Lung (tissue), 12 donors: ENCODE measurements around the gene COL6A1. TPM values are rescaled to one million over a fixed set of nuclear protein-coding genes. Genes with fewer than 3 reads are reported as not detected.

ENCODE experiments used
- ATAC-seq: fragments of 200-7000 bp; cut with Tn5 transposase; one replicate; pipeline ENCODE4 v1.9.1; 2020; ENCODE audit warnings: moderate number of reproducible peaks; ENCODE audit not compliant: insufficient read depth, low FRiP score
- DNase-seq, 3 donors: peaks; one replicate each; pipeline ENCODE4 v3.0.0-alpha.2; 2013 to 2017
- H3K27ac ChIP-seq, 2 donors: one replicate each; pipeline ENCODE4 v1.5.1; 2013; ENCODE audit warnings: mild to moderate bottlenecking in 2 of 2, moderate library complexity in 2 of 2, control low read depth in 1 of 2, inconsistent platforms in 1 of 2, low read depth in 1 of 2, low read length in 1 of 2
- H3K27me3 ChIP-seq, 3 donors: one replicate each; pipeline ENCODE4 v1.5.1; 2013; ENCODE audit warnings: low read length in 2 of 3; ENCODE audit not compliant: control insufficient read depth in 3 of 3, insufficient read depth in 3 of 3
- H3K36me3 ChIP-seq, 4 donors: one replicate each; pipeline ENCODE4 v1.5.1; 2013; ENCODE audit warnings: low read length in 4 of 4, mild to moderate bottlenecking in 1 of 4, moderate library complexity in 1 of 4; ENCODE audit not compliant: control insufficient read depth in 4 of 4, insufficient read depth in 4 of 4
- H3K4me1 ChIP-seq, 5 donors: one replicate each; pipeline ENCODE4 v1.5.1; 2013; ENCODE audit warnings: low read length in 5 of 5, mild to moderate bottlenecking in 2 of 5, moderate library complexity in 1 of 5; ENCODE audit not compliant: control insufficient read depth in 5 of 5, insufficient read depth in 5 of 5
- H3K4me3 ChIP-seq: one replicate; pipeline ENCODE4 v1.5.1; 2013; ENCODE audit warnings: mild to moderate bottlenecking, control low read depth, moderate library complexity
- H3K9ac ChIP-seq, 2 donors: one replicate each; pipeline ENCODE4 v1.5.1; 2013; ENCODE audit warnings: low read length in 2 of 2, control low read depth in 1 of 2; ENCODE audit not compliant: insufficient read depth in 1 of 2
- H3K9me3 ChIP-seq, 4 donors: one replicate each; pipeline ENCODE4 v1.5.1; 2013; ENCODE audit warnings: low read length in 3 of 4, mild to moderate bottlenecking in 1 of 4, moderate library complexity in 1 of 4; ENCODE audit not compliant: control insufficient read depth in 4 of 4, insufficient read depth in 3 of 4
- WGBS, 2 donors: extraction: QIAGEN DNeasy Blood & Tissue Kit; methylation state at CpG; one replicate each; pipeline ENCODE4 v1.1.7; 2013; 5-methylcytosine and 5-hydroxymethylcytosine counted together
- polyA plus RNA-seq, 2 donors: library from polyadenylated mRNA; stranded (reverse); fragments of 200-250 nt; gene quantifications; one replicate each; pipeline ENCODE4 v1.2.1, GENCODE V29; 2013
- total RNA-seq, 2 donors: library from RNA; depleted of rRNA in 1 of 2; stranded (reverse); fragments of >200 nt in 1 of 2; gene quantifications; one replicate each; pipeline ENCODE4 v1.2.1, GENCODE V29; 2014 to 2021
- TF ChIP-seq, protein P1 (sequence below): IDR thresholded peaks from 2 replicates; pipeline ENCODE4 v1.5.1; 2012; ENCODE audit warnings: mild to moderate bottlenecking; ENCODE audit errors: control extremely low read depth, extremely low read depth
- donor health status: control.
- donor health status: control.
- donor health status: Bipolar disorder and iron deficiency.
- donor health status: healthy.
- donor health status: DM: yes; HTN: yes; CAD: no.

COL6A1 gene
- total and polyA plus RNA-seq, 4 donors: 107 to 399 (median 172) TPM

DNA sequence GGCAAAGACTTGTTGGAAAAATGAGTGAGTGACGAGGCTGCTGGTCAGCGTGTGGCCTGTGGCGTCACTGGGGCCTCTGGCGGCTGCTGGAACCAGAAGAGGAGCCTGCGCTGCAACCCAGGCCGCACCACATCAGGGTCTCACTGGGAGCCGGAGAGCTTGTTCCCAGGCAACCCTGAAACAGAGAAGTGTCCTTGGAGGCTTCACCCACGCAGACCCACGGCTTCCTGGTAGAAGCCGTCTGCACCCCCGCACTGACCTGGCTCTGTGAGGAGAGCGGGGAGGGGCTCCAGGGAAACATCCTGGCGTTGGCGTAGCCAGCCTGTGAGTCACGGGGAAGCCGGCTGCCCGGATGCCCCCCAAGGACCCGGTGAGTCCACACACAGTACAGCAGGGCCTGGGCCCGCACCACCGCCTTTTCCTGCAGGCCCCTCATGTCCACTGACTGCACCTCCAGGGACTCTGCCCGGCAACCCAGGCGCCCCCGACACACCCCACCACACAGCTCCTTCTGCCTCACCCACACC, 57.4 kb downstream of the COL6A1 start:
- Histone ChIP-seq H3K36me3 (no peaks in the 10 kb centered on the region), H3K4me3 (no peak overlapping the region), H3K9ac (no peak overlapping the region), H3K27ac (no peak overlapping the region), H3K9me3 (peaks cover 0 to 4% (median 0%) of the 10 kb centered on the region in 4 donors), H3K4me1 (peaks cover 0 to 32% (median 6%) of the 10 kb centered on the region in 5 donors), H3K27me3 (no peaks in the 10 kb centered on the region)
- TF ChIP-seq, protein P1, sequence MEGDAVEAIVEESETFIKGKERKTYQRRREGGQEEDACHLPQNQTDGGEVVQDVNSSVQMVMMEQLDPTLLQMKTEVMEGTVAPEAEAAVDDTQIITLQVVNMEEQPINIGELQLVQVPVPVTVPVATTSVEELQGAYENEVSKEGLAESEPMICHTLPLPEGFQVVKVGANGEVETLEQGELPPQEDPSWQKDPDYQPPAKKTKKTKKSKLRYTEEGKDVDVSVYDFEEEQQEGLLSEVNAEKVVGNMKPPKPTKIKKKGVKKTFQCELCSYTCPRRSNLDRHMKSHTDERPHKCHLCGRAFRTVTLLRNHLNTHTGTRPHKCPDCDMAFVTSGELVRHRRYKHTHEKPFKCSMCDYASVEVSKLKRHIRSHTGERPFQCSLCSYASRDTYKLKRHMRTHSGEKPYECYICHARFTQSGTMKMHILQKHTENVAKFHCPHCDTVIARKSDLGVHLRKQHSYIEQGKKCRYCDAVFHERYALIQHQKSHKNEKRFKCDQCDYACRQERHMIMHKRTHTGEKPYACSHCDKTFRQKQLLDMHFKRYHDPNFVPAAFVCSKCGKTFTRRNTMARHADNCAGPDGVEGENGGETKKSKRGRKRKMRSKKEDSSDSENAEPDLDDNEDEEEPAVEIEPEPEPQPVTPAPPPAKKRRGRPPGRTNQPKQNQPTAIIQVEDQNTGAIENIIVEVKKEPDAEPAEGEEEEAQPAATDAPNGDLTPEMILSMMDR: no peak
- ATAC-seq (no peak), DNase-seq (no peak)
- WGBS, 2 donors: 76 to 78% methylated on average over 23 of the region's 23 CpGs

- Histone ChIP-seq H3K27ac (no peak overlapping the region), H3K4me3 (no peak overlapping the region), H3K4me1 (peaks cover 0 to 29% (median 5%) of the 10 kb centered on the region in 5 donors), H3K36me3 (no peaks in the 10 kb centered on the region), H3K9me3 (peaks cover 0 to 4% (median 0%) of the 10 kb centered on the region in 4 donors), H3K9ac (no peak overlapping the region), H3K27me3 (no peaks in the 10 kb centered on the region)
- 92 to 93% methylated on average over 31 of the region's 31 CpGs for WGBS, 2 donors
- DNase-seq: no peak
- ATAC-seq: no peak
- TF ChIP-seq, protein P1: no peak
These were observed 58.5 kb downstream of the COL6A1 start for GRCh38 chr21:46039891-46040660.

DNA sequence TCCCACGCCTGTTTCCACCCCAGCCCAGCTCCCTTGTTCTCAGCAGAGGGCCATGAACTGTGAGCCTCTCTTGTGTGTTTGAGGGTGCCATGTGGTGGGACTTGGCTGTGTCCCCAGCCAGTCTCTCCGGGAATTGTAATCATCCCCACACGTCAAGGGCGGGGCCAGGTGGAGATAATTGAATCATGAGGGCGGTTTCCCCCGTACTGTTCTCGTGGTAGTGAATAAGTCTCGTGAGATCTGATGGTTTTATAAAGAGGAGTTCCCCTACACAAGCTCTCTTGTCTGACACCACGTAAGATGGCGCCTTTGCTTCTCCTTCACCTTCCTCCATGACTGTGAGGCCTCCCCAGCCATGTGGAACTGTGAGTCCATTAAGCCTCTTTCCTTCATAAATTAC, 59.1 kb downstream of the COL6A1 start:
- 86 to 93% methylated on average over 10 of the region's 10 CpGs for WGBS, 2 donors
- ATAC-seq (no peak), DNase-seq (no peak)
- Histone ChIP-seq H3K4me1 (peaks cover 0 to 26% (median 3%) of the 10 kb centered on the region in 5 donors), H3K9me3 (peaks cover 0 to 4% (median 0%) of the 10 kb centered on the region in 4 donors), H3K9ac (no peak overlapping the region), H3K36me3 (no peaks in the 10 kb centered on the region), H3K4me3 (no peak overlapping the region), H3K27me3 (no peaks in the 10 kb centered on the region), H3K27ac (no peak overlapping the region)
- TF ChIP-seq, protein P1: no peak
